NCI-H69 (cell line): Measurements from ENCODE around the gene ABCD2.
"Not testable (repeated sequence)": the region's sequence is repeated elsewhere in the genome, so short reads cannot be mapped to it uniquely, and the experiment has no call there.

ENCODE experiments used
- DNase-seq: peaks from one replicate; lab custom pipeline; 2025; lab: John Stamatoyannopoulos, UW

Gene ABCD2

GRCh38 chr12:39538679-39539104 lies 80.9 kb downstream of the ABCD2 start:
- DNase-seq, result no peak

- no peak for DNase-seq
Observed at GRCh38 chr12:39533951-39534350, 85.7 kb downstream of the ABCD2 start.

GRCh38 chr12:39532448-39532847 lies 87.2 kb downstream of the ABCD2 start:
- DNase-seq, result no peak

- DNase-seq, result no peak
Observed at GRCh38 chr12:39526974-39527373, 92.6 kb downstream of the ABCD2 start.

DNA sequence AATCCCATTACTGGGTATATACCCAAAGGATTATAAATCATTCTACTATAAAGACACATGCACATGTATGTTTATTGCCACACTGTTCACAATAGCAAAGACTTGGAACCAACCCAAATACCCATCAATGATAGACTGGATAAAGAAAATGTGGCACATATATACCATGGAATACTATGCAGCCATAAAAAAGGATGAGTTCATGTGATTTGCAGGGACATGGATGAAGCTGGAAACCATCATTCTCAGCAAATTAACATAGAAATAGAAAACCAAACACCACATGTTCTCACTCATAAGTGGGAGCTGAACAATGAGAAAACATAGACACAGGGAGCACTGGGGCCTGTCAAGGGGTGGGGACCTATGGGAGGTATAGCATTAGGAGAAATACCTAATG lies 97.4 kb downstream of the ABCD2 start:
- not testable (repeated sequence) for DNase-seq

DNA sequence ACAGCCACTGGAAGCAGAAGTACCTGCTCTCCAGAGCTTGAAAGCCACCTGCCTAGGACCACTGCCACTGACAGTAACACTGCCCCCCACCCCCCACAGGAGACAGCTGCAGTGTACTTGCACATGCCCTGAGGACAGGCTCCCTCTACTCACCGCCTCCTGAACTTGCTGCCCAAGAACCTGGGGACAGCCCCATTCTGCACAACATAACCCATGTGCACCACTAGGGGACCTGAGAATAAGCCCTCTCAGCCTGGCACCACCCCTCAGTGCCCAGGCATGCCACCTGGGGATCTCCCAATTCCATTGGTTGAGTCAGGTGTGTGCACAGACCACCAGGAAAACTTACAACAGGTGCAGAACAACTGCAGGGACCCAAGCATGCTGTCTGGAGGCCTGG lies 109.6 kb downstream of the ABCD2 start:
- no peak for DNase-seq

GRCh38 chr12:39505554-39505953 lies 114.0 kb downstream of the ABCD2 start:
- no peak for DNase-seq

- DNase-seq, result no peak
Observed at GRCh38 chr12:39505023-39505422, 114.6 kb downstream of the ABCD2 start.

DNA sequence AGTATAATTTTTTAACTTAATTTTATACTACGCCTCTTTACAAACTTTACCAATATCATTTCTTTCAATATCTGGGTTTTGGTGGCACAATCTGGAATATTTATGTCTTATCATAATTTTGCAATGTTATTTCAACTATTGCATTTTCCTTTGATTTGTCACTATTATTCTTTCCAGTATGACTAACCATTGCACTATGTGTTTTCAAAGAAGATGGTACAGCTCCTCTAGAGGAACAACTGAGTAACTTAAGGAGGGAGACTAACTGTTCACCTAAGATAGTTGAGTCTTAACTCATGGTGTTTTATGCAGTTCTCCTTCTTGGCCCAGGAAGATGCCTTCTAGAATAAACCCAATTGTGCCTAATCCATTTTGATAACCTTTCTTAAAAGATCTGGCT lies 116.2 kb downstream of the ABCD2 start:
- DNase-seq, result no peak

DNA sequence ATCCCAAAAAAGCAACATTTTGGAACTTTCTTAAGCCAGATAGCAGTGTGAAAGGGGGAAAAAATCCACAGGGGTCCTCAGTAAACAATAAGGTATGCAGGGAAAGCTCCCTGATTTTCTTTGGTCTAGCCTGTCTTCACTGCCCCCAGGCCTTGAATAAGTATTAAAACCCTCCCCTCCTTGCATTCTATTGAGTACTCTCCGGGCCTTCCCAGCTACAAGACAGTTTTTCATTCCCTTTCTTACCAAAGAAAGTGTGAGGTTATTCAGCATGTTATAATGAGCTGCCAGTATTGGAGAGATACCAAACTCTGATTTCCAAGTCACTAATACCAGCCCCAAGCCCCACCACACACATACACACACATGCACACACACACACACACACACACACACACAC lies 116.9 kb downstream of the ABCD2 start:
- DNase-seq, result no peak
